ENCODE data around the gene LTBP1.

The LTBP1 gene

GRCh38 chr2:33442528-33443079, 495.9 kb downstream of the LTBP1 start:
- DNase-seq (ENCODE audit: low read depth in 2 of 3, low spot score in 2 of 3): no peak

- DNase-seq (ENCODE audit: low read depth in 2 of 3, low spot score in 2 of 3): no peak
Measured at GRCh38 chr2:33443274-33443829, 496.6 kb downstream of the LTBP1 start.

DNA sequence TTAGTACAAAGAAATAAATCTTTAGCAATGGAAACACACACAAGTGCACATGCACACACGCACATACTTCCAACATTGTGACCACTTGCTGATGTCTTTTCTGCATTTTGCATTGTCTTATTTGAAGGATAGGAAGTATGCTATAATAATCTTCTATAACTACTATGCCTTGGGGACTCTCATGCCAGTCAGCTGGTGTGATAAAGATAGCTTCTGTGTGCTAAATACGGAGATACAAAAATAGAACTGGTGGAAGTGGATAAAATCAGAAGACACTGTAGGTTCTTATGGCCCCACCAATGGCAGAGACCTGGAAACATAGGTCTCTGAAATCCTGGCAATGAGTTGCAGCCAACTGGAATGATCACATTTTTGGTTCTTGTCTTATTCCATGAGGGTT, 498.2 kb downstream of the LTBP1 start:
- DNase-seq (ENCODE audit: low read depth in 2 of 3, low spot score in 2 of 3): no peak

- DNase-seq (ENCODE audit: low read depth in 2 of 3, low spot score in 2 of 3): no peak
Measured at GRCh38 chr2:33448220-33448899, 501.6 kb downstream of the LTBP1 start.
